ENCODE measurements around the gene TMEM232.
"Not testable (repeated sequence)": the region's sequence is repeated elsewhere in the genome, so short reads cannot be mapped to it uniquely, and the experiment has no call there.

TMEM232 gene

DNA sequence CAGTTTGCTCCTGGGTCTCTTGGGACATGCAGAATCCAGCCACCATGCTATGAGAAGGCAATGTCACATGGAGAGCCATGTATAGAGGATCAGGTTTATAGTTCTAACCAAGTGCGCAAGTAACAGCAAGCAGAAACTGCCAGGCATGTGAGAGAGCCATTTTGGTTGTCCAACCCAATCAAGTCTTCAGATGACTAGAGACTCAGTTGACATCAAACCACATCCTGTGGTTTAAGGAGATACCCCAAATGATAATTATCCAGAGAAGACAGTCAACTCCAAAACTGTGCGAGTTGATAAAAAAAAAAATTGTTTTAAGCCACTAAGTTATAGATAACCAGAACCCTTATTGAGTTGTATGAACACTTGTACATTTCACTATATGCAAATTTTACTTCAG, 40.2 kb downstream of the TMEM232 start:
- FAIRE-seq, result no peak
- no peak for DNase-seq (ENCODE audit: insufficient read length, low spot score)
- TF ChIP-seq, protein P1, sequence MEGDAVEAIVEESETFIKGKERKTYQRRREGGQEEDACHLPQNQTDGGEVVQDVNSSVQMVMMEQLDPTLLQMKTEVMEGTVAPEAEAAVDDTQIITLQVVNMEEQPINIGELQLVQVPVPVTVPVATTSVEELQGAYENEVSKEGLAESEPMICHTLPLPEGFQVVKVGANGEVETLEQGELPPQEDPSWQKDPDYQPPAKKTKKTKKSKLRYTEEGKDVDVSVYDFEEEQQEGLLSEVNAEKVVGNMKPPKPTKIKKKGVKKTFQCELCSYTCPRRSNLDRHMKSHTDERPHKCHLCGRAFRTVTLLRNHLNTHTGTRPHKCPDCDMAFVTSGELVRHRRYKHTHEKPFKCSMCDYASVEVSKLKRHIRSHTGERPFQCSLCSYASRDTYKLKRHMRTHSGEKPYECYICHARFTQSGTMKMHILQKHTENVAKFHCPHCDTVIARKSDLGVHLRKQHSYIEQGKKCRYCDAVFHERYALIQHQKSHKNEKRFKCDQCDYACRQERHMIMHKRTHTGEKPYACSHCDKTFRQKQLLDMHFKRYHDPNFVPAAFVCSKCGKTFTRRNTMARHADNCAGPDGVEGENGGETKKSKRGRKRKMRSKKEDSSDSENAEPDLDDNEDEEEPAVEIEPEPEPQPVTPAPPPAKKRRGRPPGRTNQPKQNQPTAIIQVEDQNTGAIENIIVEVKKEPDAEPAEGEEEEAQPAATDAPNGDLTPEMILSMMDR (IDR thresholded peaks at IDR 0.05; ENCODE audit: insufficient read depth, missing control alignments), result no peak

DNA sequence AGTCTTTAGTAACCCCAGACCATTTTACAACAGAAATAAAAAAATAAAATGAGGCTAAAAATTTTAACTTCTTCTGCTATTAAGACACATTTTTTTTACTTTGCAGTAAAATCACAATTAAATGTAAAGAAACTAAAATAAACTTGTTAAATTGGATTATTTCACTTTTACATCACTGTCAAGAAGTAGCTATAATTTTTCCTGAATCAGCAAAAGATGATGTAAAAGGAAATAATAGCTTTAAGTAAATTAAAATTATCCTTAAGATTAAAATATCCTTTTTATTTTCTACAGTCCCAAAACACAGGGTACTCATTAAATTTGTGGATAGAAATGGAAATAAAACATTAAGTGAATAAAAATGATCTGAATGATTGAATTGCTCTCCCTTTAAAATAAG, 44.5 kb downstream of the TMEM232 start:
- DNase-seq (ENCODE audit: insufficient read length, low spot score) (no peak), FAIRE-seq (no peak)
- TF ChIP-seq, protein P1 (IDR thresholded peaks at IDR 0.05; ENCODE audit: insufficient read depth, missing control alignments), result no peak

GRCh38 chr5:110681109-110681508, 45.4 kb downstream of the TMEM232 start:
- no peak for FAIRE-seq
- TF ChIP-seq, protein P1 (IDR thresholded peaks at IDR 0.05; ENCODE audit: insufficient read depth, missing control alignments), result no peak

DNA sequence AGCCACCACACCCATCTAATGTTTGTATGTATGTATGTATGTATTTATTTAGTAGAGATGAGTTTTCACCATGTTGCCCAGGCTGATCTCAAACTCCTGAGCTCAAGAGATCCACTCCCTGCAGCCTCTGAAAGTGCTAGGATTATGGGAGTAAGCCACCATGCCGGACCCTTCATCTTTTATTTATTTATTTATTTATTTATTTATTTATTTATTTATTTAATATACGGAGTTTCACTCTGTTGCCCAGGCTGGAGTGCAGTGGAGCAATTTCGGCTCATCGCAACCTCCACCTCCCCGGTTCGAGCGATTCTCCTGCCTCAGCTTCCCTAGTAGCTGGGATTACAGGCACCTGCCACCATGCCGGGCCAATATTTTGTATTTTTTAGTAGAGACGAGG, 49.9 kb downstream of the TMEM232 start:
- not testable (repeated sequence) for DNase-seq (ENCODE audit: insufficient read length, low spot score); FAIRE-seq

More at GRCh38 chr5:110681109-110681508, 45.4 kb downstream of the TMEM232 start:
- DNase-seq (ENCODE audit: insufficient read length, low spot score), result no peak

DNA sequence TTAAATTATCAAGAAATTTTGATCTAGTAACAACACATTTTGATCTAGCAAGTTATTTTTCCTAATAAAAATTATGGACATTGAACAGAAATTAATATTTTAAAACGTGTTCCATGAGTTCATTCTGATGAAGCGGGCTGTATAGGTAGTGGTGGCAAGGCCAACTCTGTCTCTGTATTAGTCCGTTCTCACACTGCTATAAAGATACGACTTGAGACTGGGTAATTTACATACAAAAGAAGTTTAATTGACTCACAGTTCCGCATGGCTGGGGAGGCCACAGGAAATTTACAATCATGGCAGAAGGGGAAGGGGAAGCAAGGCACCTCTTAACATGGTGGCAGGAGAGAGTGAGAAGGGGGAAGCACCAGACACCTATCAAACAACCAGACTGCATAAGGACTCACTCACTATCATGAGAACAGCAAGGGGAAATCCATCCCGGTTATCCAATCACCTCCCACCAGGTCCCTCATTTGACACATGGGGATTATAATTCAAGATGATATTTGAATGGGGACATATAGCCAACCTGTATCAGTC, 61.2 kb downstream of the TMEM232 start:
- TF ChIP-seq, protein P1 (IDR thresholded peaks at IDR 0.05; ENCODE audit: insufficient read depth, missing control alignments), result no peak
- no peak for FAIRE-seq
- DNase-seq (ENCODE audit: insufficient read length, low spot score), result no peak

DNA sequence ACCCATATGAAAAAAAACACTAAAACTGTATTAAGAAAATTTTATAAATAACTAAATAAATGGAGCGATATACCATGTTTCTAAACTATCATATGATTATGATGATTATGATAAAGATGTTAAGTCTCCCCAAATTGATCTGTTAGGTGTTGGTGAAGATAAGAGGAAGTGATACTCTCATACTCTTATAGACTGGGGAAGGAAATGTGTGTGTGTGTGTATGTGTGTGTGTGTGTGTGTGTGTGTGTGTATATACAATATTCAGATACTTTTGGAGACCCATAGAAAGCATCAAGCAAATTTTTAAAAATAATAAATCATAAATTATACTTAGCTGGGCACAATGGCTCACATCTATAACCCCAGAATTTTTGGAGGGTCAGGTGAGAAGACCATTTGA, 62.9 kb downstream of the TMEM232 start:
- FAIRE-seq (no peak), DNase-seq (ENCODE audit: insufficient read length, low spot score) (no peak)
- TF ChIP-seq, protein P1 (IDR thresholded peaks at IDR 0.05; ENCODE audit: insufficient read depth, missing control alignments), result no peak

- DNase-seq (ENCODE audit: insufficient read length, low spot score) (no peak), FAIRE-seq (no peak)
- TF ChIP-seq, protein P1 (IDR thresholded peaks at IDR 0.05; ENCODE audit: insufficient read depth, missing control alignments), result no peak
These were observed 68.5 kb downstream of the TMEM232 start for GRCh38 chr5:110658006-110658405.

All from D721Med (cell line).